HFFc6 (cell line): ENCODE results near the gene TMED3. TPM values are rescaled to one million over a fixed set of nuclear protein-coding genes. Genes with fewer than 3 reads are reported as not detected.

Source experiments
- DNase-seq: peaks from one replicate; pipeline ENCODE4 v3.0.0-alpha.2; 2018
- H3K27ac Mint-ChIP-seq: 2 replicates; pipeline ENCODE4 v1.8.0; 2020; ENCODE audit warnings: mild to moderate bottlenecking, mixed read lengths
- H3K27me3 Mint-ChIP-seq: 2 replicates; pipeline ENCODE4 v1.8.0; 2021; ENCODE audit warnings: mild to moderate bottlenecking, moderate library complexity, mixed read lengths; ENCODE audit not compliant: insufficient read depth
- H3K36me3 Mint-ChIP-seq: 2 replicates; pipeline ENCODE4 v1.8.0; 2021; ENCODE audit warnings: low read depth, mixed read lengths
- H3K4me1 Mint-ChIP-seq: 2 replicates; pipeline ENCODE4 v1.8.0; 2020; ENCODE audit warnings: low read depth, mixed read lengths
- H3K4me3 Mint-ChIP-seq: 2 replicates; pipeline ENCODE4 v1.8.0; 2020; ENCODE audit warnings: mild to moderate bottlenecking, moderate library complexity, mixed read lengths
- H3K9me3 Mint-ChIP-seq: 2 replicates; pipeline ENCODE4 v1.8.0; 2020; ENCODE audit warnings: mild to moderate bottlenecking, mixed read lengths
- CTCF ChIP-seq: fragments of 200-600 bp; sonication (generic); IDR thresholded peaks from 2 replicates; pipeline ENCODE4 v1.5.0; 2021; ENCODE audit warnings: antibody characterized with exemption, mild to moderate bottlenecking
- total RNA-seq, 6 experiments: library from RNA; stranded (reverse); fragmentation: NEBNext Ultra II Directional; extraction: Animal tissue kit (Norgen Biotek cat#: 25700); gene quantifications; 2 replicates in 1 of 6; 3 replicates in 5 of 6; pipeline ENCODE4 v1.2.3, GENCODE V29; 2021

The TMED3 gene
- total RNA-seq, 6 experiments from 2014 or later, result 135 to 176 (median 154) TPM

GRCh38 chr15:79299126-79299840 lies 11.6 kb upstream of the TMED3 start:
- H3K9me3 Mint-ChIP-seq, result no peaks in the 10 kb centered on the region
- no peaks in the 10 kb centered on the region for H3K4me1 Mint-ChIP-seq
- no peak overlapping the region for H3K27ac Mint-ChIP-seq
- no peak for DNase-seq
- H3K36me3 Mint-ChIP-seq, result no peaks in the 10 kb centered on the region
- H3K4me3 Mint-ChIP-seq, result no peak overlapping the region
- TF ChIP-seq CTCF, result no peak
- H3K27me3 Mint-ChIP-seq, result peaks cover 5% of the 10 kb centered on the region; the same call in 1 of the 2 replicates

- Mint-ChIP-seq H3K9me3 (no peaks in the 10 kb centered on the region), H3K27ac (no peak overlapping the region), H3K4me1 (no peaks in the 10 kb centered on the region), H3K4me3 (no peak overlapping the region), H3K27me3 (peaks cover 5% of the 10 kb centered on the region; the same call in 1 of the 2 replicates), H3K36me3 (no peaks in the 10 kb centered on the region)
- DNase-seq, result no peak
- TF ChIP-seq CTCF, result no peak
These were observed 11.1 kb upstream of the TMED3 start for GRCh38 chr15:79299841-79300235.

GRCh38 chr15:79307251-79307650 lies 3.7 kb upstream of the TMED3 start:
- TF ChIP-seq CTCF, result no peak
- no peak overlapping the region for H3K4me3 Mint-ChIP-seq
- H3K4me1 Mint-ChIP-seq, result peaks cover 8% of the 10 kb centered on the region
- H3K27me3 Mint-ChIP-seq, result peaks cover 9% of the 10 kb centered on the region; the same call in 1 of the 2 replicates
- no peaks in the 10 kb centered on the region for H3K9me3 Mint-ChIP-seq
- H3K27ac Mint-ChIP-seq, result no peak overlapping the region
- H3K36me3 Mint-ChIP-seq, result peaks cover 8% of the 10 kb centered on the region
- DNase-seq, result no peak

- no peak for DNase-seq
- H3K9me3 Mint-ChIP-seq, result no peaks in the 10 kb centered on the region
- H3K27ac Mint-ChIP-seq, result no peak overlapping the region
- TF ChIP-seq CTCF, result no peak
- H3K4me1 Mint-ChIP-seq, result peaks cover 25% of the 10 kb centered on the region
- peaks cover 24% of the 10 kb centered on the region for H3K36me3 Mint-ChIP-seq
- no peak overlapping the region for H3K4me3 Mint-ChIP-seq
- peaks cover 9% of the 10 kb centered on the region; the same call in 1 of the 2 replicates for H3K27me3 Mint-ChIP-seq
These were observed 2.0 kb upstream of the TMED3 start for GRCh38 chr15:79308874-79309273.

- TF ChIP-seq CTCF, result no peak
- H3K9me3 Mint-ChIP-seq, result no peaks in the 10 kb centered on the region
- peak overlapping the region; percentile 90 for H3K4me3 Mint-ChIP-seq
- peak; percentile 4 for DNase-seq
- H3K27ac Mint-ChIP-seq, result no peak overlapping the region; the same call in 1 of the 2 replicates
- peaks cover 29% of the 10 kb centered on the region for H3K4me1 Mint-ChIP-seq
- H3K27me3 Mint-ChIP-seq, result peaks cover 9% of the 10 kb centered on the region; the same call in 1 of the 2 replicates
- H3K36me3 Mint-ChIP-seq, result peaks cover 36% of the 10 kb centered on the region
These were observed 314 bp upstream of the TMED3 start for GRCh38 chr15:79310612-79310984.
